HUES48 (cell line): ENCODE measurements around the gene ELAC2.
"Not testable (repeated sequence)": the region's sequence is repeated elsewhere in the genome, so short reads cannot be mapped to it uniquely, and the experiment has no call there.

Experiments
- H3K27ac ChIP-seq: one replicate; pipeline ENCODE4 v1.7.0; 2013; ENCODE audit warnings: low read depth, low read length, inconsistent platforms
- H3K27me3 ChIP-seq: 2 replicates; pipeline ENCODE4 v1.6.1; 2013; ENCODE audit warnings: mild to moderate bottlenecking, low read length; ENCODE audit not compliant: control insufficient read depth, insufficient read depth
- H3K36me3 ChIP-seq: 2 replicates; pipeline ENCODE4 v1.6.1; 2013; ENCODE audit warnings: low read length; ENCODE audit not compliant: control insufficient read depth, insufficient read depth
- H3K4me1 ChIP-seq: 2 replicates; pipeline ENCODE4 v1.6.1; 2013; ENCODE audit warnings: mild to moderate bottlenecking, low read length; ENCODE audit not compliant: control insufficient read depth, insufficient read depth
- H3K4me3 ChIP-seq: 2 replicates; pipeline ENCODE4 v1.5.1; 2013; ENCODE audit warnings: mild to moderate bottlenecking, low read depth, low read length
- H3K9ac ChIP-seq: 2 replicates; pipeline ENCODE4 v1.6.1; 2013; ENCODE audit warnings: mild to moderate bottlenecking, low read depth, low read length, moderate library complexity
- H3K9me3 ChIP-seq: 2 replicates; pipeline ENCODE4 v1.6.1; 2013; ENCODE audit warnings: low read length; ENCODE audit not compliant: control insufficient read depth, insufficient read depth

Gene ELAC2

GRCh38 chr17:12987120-12987519 lies 30.7 kb downstream of the ELAC2 start:
- no peaks in the 10 kb centered on the region for H3K27me3 ChIP-seq
- peak overlapping the region; percentile 2 for H3K27ac ChIP-seq
- no peak overlapping the region for H3K4me3 ChIP-seq
- H3K9ac ChIP-seq, result no peak overlapping the region
- H3K9me3 ChIP-seq, result no peaks in the 10 kb centered on the region
- H3K4me1 ChIP-seq, result peaks cover 13% of the 10 kb centered on the region
- H3K36me3 ChIP-seq, result peaks cover 28% of the 10 kb centered on the region

- H3K27me3 ChIP-seq, result no peaks in the 10 kb centered on the region
- H3K9me3 ChIP-seq, result no peaks in the 10 kb centered on the region
- H3K4me3 ChIP-seq, result no peak overlapping the region
- peaks cover 13% of the 10 kb centered on the region for H3K4me1 ChIP-seq
- H3K27ac ChIP-seq, result no peak overlapping the region
- H3K36me3 ChIP-seq, result peaks cover 18% of the 10 kb centered on the region
- no peak overlapping the region for H3K9ac ChIP-seq
Measured at GRCh38 chr17:12985431-12986293, 32.2 kb downstream of the ELAC2 start.

GRCh38 chr17:12983991-12984884 lies 33.6 kb downstream of the ELAC2 start:
- Histone ChIP-seq H3K4me3 (no peak overlapping the region), H3K9ac (no peak overlapping the region), H3K9me3 (no peaks in the 10 kb centered on the region), H3K36me3 (peaks cover 9% of the 10 kb centered on the region; the same call in 1 of the 2 replicates), H3K27ac (no peak overlapping the region), H3K4me1 (peaks cover 13% of the 10 kb centered on the region), H3K27me3 (no peaks in the 10 kb centered on the region)

- Histone ChIP-seq H3K27ac (no peak overlapping the region), H3K9ac (no peak overlapping the region), H3K4me1 (peaks cover 7% of the 10 kb centered on the region; the same call in 1 of the 2 replicates), H3K9me3 (no peaks in the 10 kb centered on the region), H3K4me3 (no peak overlapping the region), H3K27me3 (no peaks in the 10 kb centered on the region), H3K36me3 (peaks cover 9% of the 10 kb centered on the region; the same call in 1 of the 2 replicates)
Measured at GRCh38 chr17:12982224-12982623, 35.6 kb downstream of the ELAC2 start.

GRCh38 chr17:12979826-12980500 lies 37.9 kb downstream of the ELAC2 start:
- Histone ChIP-seq H3K4me1 (peaks cover 6% of the 10 kb centered on the region; the same call in 1 of the 2 replicates), H3K27me3 (no peaks in the 10 kb centered on the region), H3K9me3 (no peaks in the 10 kb centered on the region)

GRCh38 chr17:12979246-12979645 lies 38.6 kb downstream of the ELAC2 start:
- no peak overlapping the region for H3K27ac ChIP-seq
- peaks cover 9% of the 10 kb centered on the region; the same call in 1 of the 2 replicates for H3K36me3 ChIP-seq
- H3K4me1 ChIP-seq, result peaks cover 6% of the 10 kb centered on the region; the same call in 1 of the 2 replicates
- no peaks in the 10 kb centered on the region for H3K9me3 ChIP-seq
- H3K9ac ChIP-seq, result no peak overlapping the region
- H3K4me3 ChIP-seq, result no peak overlapping the region
- H3K27me3 ChIP-seq, result no peaks in the 10 kb centered on the region

More at GRCh38 chr17:12979826-12980500, 37.9 kb downstream of the ELAC2 start:
- H3K9ac ChIP-seq, result no peak overlapping the region
- peaks cover 9% of the 10 kb centered on the region; the same call in 1 of the 2 replicates for H3K36me3 ChIP-seq
- no peak overlapping the region for H3K4me3 ChIP-seq
- no peak overlapping the region for H3K27ac ChIP-seq

GRCh38 chr17:12978787-12979186 lies 39.0 kb downstream of the ELAC2 start:
- not testable (repeated sequence) for H3K9ac ChIP-seq, H3K27ac ChIP-seq, H3K4me1 ChIP-seq, H3K36me3 ChIP-seq, H3K9me3 ChIP-seq, H3K27me3 ChIP-seq, H3K4me3 ChIP-seq

- Histone ChIP-seq H3K36me3 (peaks cover 9% of the 10 kb centered on the region; the same call in 1 of the 2 replicates), H3K4me3 (no peak overlapping the region), H3K9ac (no peak overlapping the region), H3K9me3 (no peaks in the 10 kb centered on the region), H3K4me1 (peaks cover 13% of the 10 kb centered on the region), H3K27ac (peak overlapping the region; percentile 35), H3K27me3 (no peaks in the 10 kb centered on the region)
Measured at GRCh38 chr17:12977008-12977751, 40.6 kb downstream of the ELAC2 start.

GRCh38 chr17:12974005-12974531 lies 43.8 kb downstream of the ELAC2 start:
- Histone ChIP-seq H3K27ac (no peak overlapping the region), H3K4me1 (peaks cover 13% of the 10 kb centered on the region), H3K9ac (no peak overlapping the region), H3K27me3 (no peaks in the 10 kb centered on the region), H3K4me3 (peak overlapping the region; percentile 63), H3K9me3 (no peaks in the 10 kb centered on the region), H3K36me3 (no peaks in the 10 kb centered on the region)

- Histone ChIP-seq H3K9ac (no peak overlapping the region), H3K9me3 (no peaks in the 10 kb centered on the region), H3K27ac (no peak overlapping the region), H3K4me3 (peak overlapping the region; percentile 63), H3K36me3 (no peaks in the 10 kb centered on the region), H3K27me3 (no peaks in the 10 kb centered on the region), H3K4me1 (peaks cover 13% of the 10 kb centered on the region)
Measured at GRCh38 chr17:12973496-12974004, 44.3 kb downstream of the ELAC2 start.
